ENCODE data around the gene HCAR1.
"Not testable (repeated sequence)": the region's sequence is repeated elsewhere in the genome, so short reads cannot be mapped to it uniquely, and the experiment has no call there.

HCAR1 gene

GRCh38 chr12:122691566-122691965 lies 39.1 kb downstream of the HCAR1 start:
- DNase-seq (ENCODE audit: low spot score): no peak
- TF ChIP-seq, protein P1, sequence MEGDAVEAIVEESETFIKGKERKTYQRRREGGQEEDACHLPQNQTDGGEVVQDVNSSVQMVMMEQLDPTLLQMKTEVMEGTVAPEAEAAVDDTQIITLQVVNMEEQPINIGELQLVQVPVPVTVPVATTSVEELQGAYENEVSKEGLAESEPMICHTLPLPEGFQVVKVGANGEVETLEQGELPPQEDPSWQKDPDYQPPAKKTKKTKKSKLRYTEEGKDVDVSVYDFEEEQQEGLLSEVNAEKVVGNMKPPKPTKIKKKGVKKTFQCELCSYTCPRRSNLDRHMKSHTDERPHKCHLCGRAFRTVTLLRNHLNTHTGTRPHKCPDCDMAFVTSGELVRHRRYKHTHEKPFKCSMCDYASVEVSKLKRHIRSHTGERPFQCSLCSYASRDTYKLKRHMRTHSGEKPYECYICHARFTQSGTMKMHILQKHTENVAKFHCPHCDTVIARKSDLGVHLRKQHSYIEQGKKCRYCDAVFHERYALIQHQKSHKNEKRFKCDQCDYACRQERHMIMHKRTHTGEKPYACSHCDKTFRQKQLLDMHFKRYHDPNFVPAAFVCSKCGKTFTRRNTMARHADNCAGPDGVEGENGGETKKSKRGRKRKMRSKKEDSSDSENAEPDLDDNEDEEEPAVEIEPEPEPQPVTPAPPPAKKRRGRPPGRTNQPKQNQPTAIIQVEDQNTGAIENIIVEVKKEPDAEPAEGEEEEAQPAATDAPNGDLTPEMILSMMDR (IDR thresholded peaks at IDR 0.05; ENCODE audit: borderline replicate concordance, control extremely low read depth, extremely low read depth, insufficient read depth, missing control alignments): no peak
- in situ Hi-C loops (cut with MboI; ENCODE audit: low sequenced_read_pairs, unreplicated experiment): no loop called here

- TF ChIP-seq, protein P1 (IDR thresholded peaks at IDR 0.05; ENCODE audit: borderline replicate concordance, control extremely low read depth, extremely low read depth, insufficient read depth, missing control alignments): no peak
- in situ Hi-C loops (cut with MboI; ENCODE audit: low sequenced_read_pairs, unreplicated experiment): no loop called here
- no peak for DNase-seq (ENCODE audit: low spot score)
Measured at GRCh38 chr12:122688291-122688690, 42.4 kb downstream of the HCAR1 start.

- DNase-seq (ENCODE audit: low spot score): no peak
- TF ChIP-seq, protein P1 (IDR thresholded peaks at IDR 0.05; ENCODE audit: borderline replicate concordance, control extremely low read depth, extremely low read depth, insufficient read depth, missing control alignments): no peak
- in situ Hi-C loops (cut with MboI; ENCODE audit: low sequenced_read_pairs, unreplicated experiment): no loop called here
Measured at GRCh38 chr12:122687086-122687485, 43.6 kb downstream of the HCAR1 start.

- in situ Hi-C loops (cut with MboI; ENCODE audit: low sequenced_read_pairs, unreplicated experiment): no loop called here
- DNase-seq (ENCODE audit: low spot score): no peak
- TF ChIP-seq, protein P1 (IDR thresholded peaks at IDR 0.05; ENCODE audit: borderline replicate concordance, control extremely low read depth, extremely low read depth, insufficient read depth, missing control alignments): no peak
Measured at GRCh38 chr12:122686538-122686937, 44.1 kb downstream of the HCAR1 start.

DNA sequence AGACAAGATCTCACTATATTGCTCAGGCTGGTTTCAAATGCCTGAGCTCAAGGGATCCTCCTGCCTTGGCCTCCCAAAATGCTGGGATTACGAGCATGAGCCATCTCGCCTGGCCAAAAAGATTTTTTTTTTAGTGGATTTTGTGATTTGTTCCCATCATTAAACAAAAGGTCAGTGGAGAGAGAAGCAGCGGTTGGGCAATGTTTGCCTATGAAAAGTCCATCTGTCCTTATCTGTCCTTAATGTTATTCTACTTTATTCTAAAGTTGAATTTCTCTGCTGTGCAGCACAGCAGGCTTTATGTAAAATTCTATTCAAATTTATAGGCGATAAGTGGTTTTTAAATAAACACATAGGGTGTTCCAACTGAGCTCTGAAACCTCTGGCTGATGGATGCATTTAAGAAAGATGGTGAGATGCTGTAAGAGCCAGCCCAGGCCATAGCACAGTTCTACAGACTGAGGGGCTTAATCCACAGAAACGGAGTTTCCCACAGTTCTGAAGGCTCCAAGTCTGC lies 46.3 kb downstream of the HCAR1 start:
- DNase-seq (ENCODE audit: low spot score): no peak
- in situ Hi-C loops (cut with MboI; ENCODE audit: low sequenced_read_pairs, unreplicated experiment): no loop called here
- TF ChIP-seq, protein P1 (IDR thresholded peaks at IDR 0.05; ENCODE audit: borderline replicate concordance, control extremely low read depth, extremely low read depth, insufficient read depth, missing control alignments): no peak

DNA sequence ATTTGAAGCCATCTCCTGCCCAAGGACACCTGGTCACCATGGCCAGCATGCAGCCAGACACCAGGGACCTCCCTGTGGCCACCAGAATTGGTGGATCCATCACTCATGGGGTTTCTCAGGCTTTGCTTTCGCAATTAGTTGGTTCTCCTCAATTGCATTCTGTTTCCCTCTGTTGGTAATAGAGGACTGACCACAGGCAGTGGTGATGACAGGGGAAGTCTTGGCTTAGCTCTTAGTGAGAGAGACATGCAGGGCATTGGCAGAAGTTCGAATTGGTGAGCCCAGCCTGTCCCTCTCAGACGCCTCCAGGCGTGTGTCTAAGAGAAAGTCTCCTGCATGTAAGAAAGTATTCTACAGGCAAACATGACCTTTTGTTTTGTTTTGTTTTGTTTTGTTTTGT lies 48.8 kb downstream of the HCAR1 start:
- in situ Hi-C loops (cut with MboI; ENCODE audit: low sequenced_read_pairs, unreplicated experiment): no loop called here
- DNase-seq (ENCODE audit: low spot score): no peak
- TF ChIP-seq, protein P1 (IDR thresholded peaks at IDR 0.05; ENCODE audit: borderline replicate concordance, control extremely low read depth, extremely low read depth, insufficient read depth, missing control alignments): no peak

- in situ Hi-C loops (cut with MboI; ENCODE audit: low sequenced_read_pairs, unreplicated experiment); DNase-seq (ENCODE audit: low spot score): not testable (repeated sequence)
Measured at GRCh38 chr12:122680989-122681388, 49.7 kb downstream of the HCAR1 start.

GRCh38 chr12:122676781-122677180 lies 53.9 kb downstream of the HCAR1 start:
- in situ Hi-C loops (cut with MboI; ENCODE audit: low sequenced_read_pairs, unreplicated experiment); DNase-seq (ENCODE audit: low spot score): not testable (repeated sequence)

Data from GM13976 (cell line).